Cardiac muscle cell (in vitro differentiated cells and primary cell): ENCODE results near the gene SGMS1. TPM values are rescaled to one million over a fixed set of nuclear protein-coding genes. Genes with fewer than 3 reads are reported as not detected.

Experiments
- DNase-seq, 2 donors: peaks; one replicate each; pipeline versions ENCODE4 v3.0.0 to v3.0.0-alpha.2; 2010 to 2017; ENCODE audit warnings: low read depth in 1 of 2, low spot score in 1 of 2
- H3K27ac ChIP-seq: fragments of 200-600 bp; sonication (generic); 2 replicates; pipeline ENCODE4 v1.5.1; 2016
- H3K27me3 ChIP-seq: fragments of 200-600 bp; sonication (generic); 2 replicates; pipeline ENCODE4 v1.6.0; 2016; ENCODE audit warnings: control low read depth
- H3K36me3 ChIP-seq: fragments of 200-600 bp; sonication (generic); 2 replicates; pipeline ENCODE4 v1.5.1; 2016; ENCODE audit warnings: control low read depth
- H3K4me1 ChIP-seq: fragments of 200-600 bp; sonication (generic); 2 replicates; pipeline ENCODE4 v1.8.1; 2017; ENCODE audit warnings: low read depth, mild to moderate bottlenecking, mixed run types
- H3K4me3 ChIP-seq: fragments of 200-600 bp; sonication (generic); 2 replicates; pipeline ENCODE4 v1.5.1; 2016; ENCODE audit warnings: mild to moderate bottlenecking
- H3K9me3 ChIP-seq: fragments of 200-600 bp; sonication (generic); 2 replicates; pipeline ENCODE4 v1.5.1; 2017; ENCODE audit warnings: low read depth, mild to moderate bottlenecking, control low read depth
- polyA plus RNA-seq: library from polyadenylated mRNA; unstranded; fragments of >200 nt; fragmentation: Nextera tagmentation; extraction: Ambion mirVana; gene quantifications from 2 replicates; pipeline ENCODE4 v1.2.1, GENCODE V29; 2016
- total RNA-seq: library from RNA; depleted of rRNA; stranded (reverse); fragments of >200 nt; gene quantifications from 2 replicates; pipeline ENCODE4 v1.2.3, GENCODE V29; 2016
- TF ChIP-seq, protein P1 (sequence below): IDR thresholded peaks from 2 replicates; pipeline ENCODE4 v1.5.1; 2012; ENCODE audit warnings: low read depth, mild to moderate bottlenecking, low read length

Gene SGMS1
- total and polyA plus RNA-seq, 2 experiments from 2014 or later = 12.1 to 41.6 TPM

DNA sequence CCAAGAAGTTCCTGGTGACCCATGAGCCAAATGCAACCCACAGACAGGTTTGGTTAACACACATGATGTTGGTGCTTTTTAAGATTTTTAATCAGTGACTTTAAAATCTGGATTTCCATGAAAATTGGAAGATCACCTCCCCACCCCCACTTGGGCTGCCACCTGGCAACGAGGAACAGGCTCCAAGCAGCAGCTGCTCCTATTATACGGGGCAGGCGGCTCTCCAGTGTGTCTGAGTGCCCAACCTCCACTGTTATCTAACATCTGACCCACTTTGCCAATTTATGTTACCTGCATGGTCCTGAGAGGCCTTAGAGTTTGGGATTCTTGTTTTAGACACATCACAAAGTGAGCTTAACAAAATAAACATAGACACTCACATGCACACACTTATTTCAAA is 56.4 kb downstream of the SGMS1 start:
- no peaks in the 10 kb centered on the region for H3K27me3 ChIP-seq
- H3K27ac ChIP-seq = no peak overlapping the region
- H3K9me3 ChIP-seq = no peaks in the 10 kb centered on the region
- no peaks in the 10 kb centered on the region for H3K36me3 ChIP-seq
- H3K4me1 ChIP-seq = no peaks in the 10 kb centered on the region
- DNase-seq = no peak
- TF ChIP-seq, protein P1, sequence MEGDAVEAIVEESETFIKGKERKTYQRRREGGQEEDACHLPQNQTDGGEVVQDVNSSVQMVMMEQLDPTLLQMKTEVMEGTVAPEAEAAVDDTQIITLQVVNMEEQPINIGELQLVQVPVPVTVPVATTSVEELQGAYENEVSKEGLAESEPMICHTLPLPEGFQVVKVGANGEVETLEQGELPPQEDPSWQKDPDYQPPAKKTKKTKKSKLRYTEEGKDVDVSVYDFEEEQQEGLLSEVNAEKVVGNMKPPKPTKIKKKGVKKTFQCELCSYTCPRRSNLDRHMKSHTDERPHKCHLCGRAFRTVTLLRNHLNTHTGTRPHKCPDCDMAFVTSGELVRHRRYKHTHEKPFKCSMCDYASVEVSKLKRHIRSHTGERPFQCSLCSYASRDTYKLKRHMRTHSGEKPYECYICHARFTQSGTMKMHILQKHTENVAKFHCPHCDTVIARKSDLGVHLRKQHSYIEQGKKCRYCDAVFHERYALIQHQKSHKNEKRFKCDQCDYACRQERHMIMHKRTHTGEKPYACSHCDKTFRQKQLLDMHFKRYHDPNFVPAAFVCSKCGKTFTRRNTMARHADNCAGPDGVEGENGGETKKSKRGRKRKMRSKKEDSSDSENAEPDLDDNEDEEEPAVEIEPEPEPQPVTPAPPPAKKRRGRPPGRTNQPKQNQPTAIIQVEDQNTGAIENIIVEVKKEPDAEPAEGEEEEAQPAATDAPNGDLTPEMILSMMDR = no peak
- no peak overlapping the region for H3K4me3 ChIP-seq

DNA sequence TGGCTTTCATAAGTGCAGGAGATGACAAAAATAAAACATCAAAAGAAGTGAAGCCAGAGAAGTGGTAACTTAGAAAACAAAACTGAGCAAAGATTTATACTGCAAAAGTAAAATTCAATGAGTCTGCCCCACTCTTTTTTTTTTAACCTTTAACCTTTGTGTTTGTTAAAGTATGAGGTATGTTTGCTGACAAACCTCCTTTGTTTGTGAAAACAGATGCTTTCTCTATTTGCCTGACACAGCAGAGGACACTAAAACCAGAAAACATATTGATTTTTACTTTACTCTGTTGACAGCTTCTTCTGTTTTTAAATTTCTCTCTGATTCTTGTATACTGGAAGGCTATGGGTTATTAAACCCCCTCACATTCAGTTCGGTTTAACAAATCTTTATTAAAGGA is 57.6 kb downstream of the SGMS1 start:
- no peaks in the 10 kb centered on the region for H3K9me3 ChIP-seq
- H3K4me3 ChIP-seq = no peak overlapping the region

DNA sequence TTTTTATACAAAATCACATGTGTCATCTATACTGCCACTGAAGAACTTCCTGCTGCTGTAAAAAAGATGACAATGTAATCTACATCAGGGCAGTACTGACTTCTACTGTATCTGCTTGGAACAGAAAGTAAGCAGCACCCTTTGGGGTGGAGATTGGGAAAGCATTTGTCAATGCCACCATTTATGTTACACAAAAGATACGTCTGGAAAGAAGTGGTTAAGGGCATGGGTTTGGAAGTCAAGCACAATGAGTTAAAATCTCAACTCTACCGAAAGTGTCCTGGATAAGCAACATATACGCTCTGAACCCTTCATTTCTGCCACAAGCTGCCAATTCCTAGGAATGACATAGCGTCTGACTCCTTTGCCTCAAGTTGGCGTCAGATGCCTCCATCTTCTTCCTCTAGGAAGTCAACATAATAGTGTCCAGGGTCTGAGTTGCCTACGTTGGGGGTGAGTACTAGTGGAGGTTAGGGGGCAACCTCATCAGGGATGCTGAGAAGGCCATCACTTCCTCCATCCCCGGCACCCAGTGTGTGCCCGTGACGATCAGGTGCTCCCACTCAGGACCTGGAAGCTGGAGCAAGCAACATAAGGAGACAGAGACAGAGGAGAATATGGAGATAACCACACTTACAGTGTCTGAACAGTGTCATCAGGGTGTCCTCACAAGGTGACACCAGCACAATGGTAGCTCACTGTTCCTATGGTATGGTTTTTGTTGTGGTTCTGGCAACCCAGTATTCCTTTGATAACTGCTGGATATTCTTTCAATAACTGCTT is 58.3 kb downstream of the SGMS1 start:
- TF ChIP-seq, protein P1 = no peak
- Histone ChIP-seq H3K4me3 (no peak overlapping the region), H3K4me1 (no peaks in the 10 kb centered on the region), H3K9me3 (no peaks in the 10 kb centered on the region), H3K27me3 (no peaks in the 10 kb centered on the region), H3K27ac (no peak overlapping the region), H3K36me3 (no peaks in the 10 kb centered on the region)
- DNase-seq = no peak

More for the DNA sequence above, 57.6 kb downstream of the SGMS1 start:
- no peak overlapping the region for H3K27ac ChIP-seq
- no peak for DNase-seq
- TF ChIP-seq, protein P1 = no peak
- H3K27me3 ChIP-seq = no peaks in the 10 kb centered on the region
- no peaks in the 10 kb centered on the region for H3K36me3 ChIP-seq
- H3K4me1 ChIP-seq = no peaks in the 10 kb centered on the region

DNA sequence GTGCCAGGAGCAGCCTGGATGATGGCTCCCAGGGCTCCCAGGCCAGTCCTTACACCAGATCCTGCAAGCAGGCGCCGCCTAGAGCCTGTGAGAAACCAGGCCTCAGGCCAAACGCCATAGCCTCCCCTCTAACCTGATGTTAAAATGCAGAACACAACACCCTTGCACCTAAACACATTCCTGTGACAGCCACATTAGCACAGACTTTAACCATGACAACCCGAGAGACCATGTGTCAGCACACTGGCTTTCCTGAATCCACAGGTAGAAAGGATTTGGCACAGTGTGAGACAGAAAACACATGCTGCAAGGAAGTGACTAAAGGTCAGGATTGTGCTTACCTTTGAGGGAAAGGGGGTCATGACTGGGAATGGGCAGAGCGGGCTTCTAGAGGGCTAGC is 59.9 kb downstream of the SGMS1 start:
- Histone ChIP-seq H3K4me1 (peaks cover 4% of the 10 kb centered on the region), H3K27ac (peak overlapping the region; percentile 47)
- TF ChIP-seq, protein P1 = no peak

DNA sequence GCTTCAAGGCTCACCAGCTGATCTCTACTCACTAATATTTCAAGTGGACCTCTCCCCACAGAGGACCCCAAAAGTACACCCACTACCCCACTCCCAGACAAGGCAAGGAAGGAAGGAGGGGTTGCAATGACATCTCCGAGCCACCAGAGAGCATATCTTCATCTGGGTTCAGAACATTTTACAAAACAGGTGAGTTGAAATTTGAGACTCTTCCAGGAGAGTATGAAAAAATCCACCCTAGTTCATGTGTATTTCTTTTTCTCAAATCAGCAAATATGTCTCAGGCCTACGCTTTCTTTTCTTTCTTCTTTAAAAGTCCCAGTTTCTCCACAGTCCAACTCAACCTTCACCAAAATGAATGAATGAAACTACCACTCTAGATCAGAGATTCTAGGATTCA is 61.9 kb downstream of the SGMS1 start:
- Histone ChIP-seq H3K4me1 (peaks cover 4% of the 10 kb centered on the region), H3K27me3 (no peaks in the 10 kb centered on the region), H3K27ac (no peak overlapping the region), H3K4me3 (no peak overlapping the region), H3K36me3 (no peaks in the 10 kb centered on the region), H3K9me3 (no peaks in the 10 kb centered on the region)
- DNase-seq = no peak
- TF ChIP-seq, protein P1 = peak; percentile 57

More for the DNA sequence above, 59.9 kb downstream of the SGMS1 start:
- H3K4me3 ChIP-seq = no peak overlapping the region
- H3K36me3 ChIP-seq = no peaks in the 10 kb centered on the region
- no peaks in the 10 kb centered on the region for H3K9me3 ChIP-seq
- no peaks in the 10 kb centered on the region for H3K27me3 ChIP-seq
- DNase-seq = peak in 1 of 2 donors; percentile 48
